ENCODE measurements around the gene DENND6A.
"Not testable (repeated sequence)": the region's sequence is repeated elsewhere in the genome, so short reads cannot be mapped to it uniquely, and the experiment has no call there.

The DENND6A gene

GRCh38 chr3:57627976-57628375 lies 64.9 kb downstream of the DENND6A start:
- Histone ChIP-seq H4K5ac (ENCODE audit: low read length) (no peak overlapping the region), H3K56ac (ENCODE audit: low read length) (no peak overlapping the region), H2AK5ac (ENCODE audit: low read length) (no peak overlapping the region), H3K79me1 (ENCODE audit: low read length) (no peaks in the 10 kb centered on the region), H3K36me3 (ENCODE audit: control insufficient read depth, insufficient read depth, low read length) (peaks cover 2% of the 10 kb centered on the region), H3K4me3 (ENCODE audit: low read length) (no peak overlapping the region), H3K27ac (ENCODE audit: low read depth, low read length) (no peak overlapping the region), H3K9ac (ENCODE audit: low read length) (no peak overlapping the region), H3K18ac (ENCODE audit: low read length) (no peak overlapping the region), H3K23ac (ENCODE audit: low read length) (no peak overlapping the region), H2BK15ac (replicated peaks; ENCODE audit: low read depth) (no peak overlapping the region), H3K79me2 (ENCODE audit: control insufficient read depth, insufficient read depth, low read length) (no peaks in the 10 kb centered on the region), H3K27me3 (ENCODE audit: insufficient read depth, low read length, poor library complexity) (no peaks in the 10 kb centered on the region), H4K8ac (ENCODE audit: low read depth, low read length) (no peak overlapping the region), H2BK5ac (ENCODE audit: low read length) (no peak overlapping the region), H3K4ac (ENCODE audit: low read depth, low read length) (no peak overlapping the region), H3K4me1 (ENCODE audit: control insufficient read depth, low read depth, low read length) (no peaks in the 10 kb centered on the region), H2BK120ac (ENCODE audit: low read depth, low read length) (no peak overlapping the region), H3K4me2 (ENCODE audit: low read length) (no peak overlapping the region)
- WGBS (ENCODE audit: extremely low coverage, insufficient coverage, low lambda C conversion rate): no CpG with 5 or more reads among the region's 6 CpGs
- DNase-seq: no peak

GRCh38 chr3:57624801-57625200 lies 68.1 kb downstream of the DENND6A start:
- Histone ChIP-seq H3K36me3 (ENCODE audit: control insufficient read depth, insufficient read depth, low read length) (peaks cover 2% of the 10 kb centered on the region), H2BK5ac (ENCODE audit: low read length) (no peak overlapping the region), H3K4me3 (ENCODE audit: low read length) (no peak overlapping the region), H3K4ac (ENCODE audit: low read depth, low read length) (no peak overlapping the region), H3K27me3 (ENCODE audit: insufficient read depth, low read length, poor library complexity) (no peaks in the 10 kb centered on the region), H2BK15ac (replicated peaks; ENCODE audit: low read depth) (no peak overlapping the region), H3K4me2 (ENCODE audit: low read length) (no peak overlapping the region), H3K27ac (ENCODE audit: low read depth, low read length) (no peak overlapping the region), H4K5ac (ENCODE audit: low read length) (no peak overlapping the region), H3K9ac (ENCODE audit: low read length) (no peak overlapping the region), H3K23ac (ENCODE audit: low read length) (no peak overlapping the region), H3K4me1 (ENCODE audit: control insufficient read depth, low read depth, low read length) (no peaks in the 10 kb centered on the region), H3K18ac (ENCODE audit: low read length) (no peak overlapping the region), H2BK120ac (ENCODE audit: low read depth, low read length) (no peak overlapping the region), H4K8ac (ENCODE audit: low read depth, low read length) (no peak overlapping the region), H3K79me1 (ENCODE audit: low read length) (no peaks in the 10 kb centered on the region), H3K79me2 (ENCODE audit: control insufficient read depth, insufficient read depth, low read length) (no peaks in the 10 kb centered on the region), H2AK5ac (ENCODE audit: low read length) (no peak overlapping the region), H3K56ac (ENCODE audit: low read length) (no peak overlapping the region)
- WGBS (ENCODE audit: extremely low coverage, insufficient coverage, low lambda C conversion rate): no CpG with 5 or more reads among the region's 3 CpGs
- DNase-seq: no peak

- Histone ChIP-seq H3K27me3 (ENCODE audit: insufficient read depth, low read length, poor library complexity) (no peaks in the 10 kb centered on the region), H2BK15ac (replicated peaks; ENCODE audit: low read depth) (no peak overlapping the region), H3K4me3 (ENCODE audit: low read length) (no peak overlapping the region), H2AK5ac (ENCODE audit: low read length) (no peak overlapping the region), H3K79me2 (ENCODE audit: control insufficient read depth, insufficient read depth, low read length) (no peaks in the 10 kb centered on the region), H3K79me1 (ENCODE audit: low read length) (no peaks in the 10 kb centered on the region), H3K56ac (ENCODE audit: low read length) (no peak overlapping the region), H4K5ac (ENCODE audit: low read length) (no peak overlapping the region), H3K4me1 (ENCODE audit: control insufficient read depth, low read depth, low read length) (no peaks in the 10 kb centered on the region), H3K36me3 (ENCODE audit: control insufficient read depth, insufficient read depth, low read length) (no peaks in the 10 kb centered on the region), H4K8ac (ENCODE audit: low read depth, low read length) (no peak overlapping the region), H3K4me2 (ENCODE audit: low read length) (no peak overlapping the region), H3K27ac (ENCODE audit: low read depth, low read length) (no peak overlapping the region), H2BK5ac (ENCODE audit: low read length) (no peak overlapping the region), H2BK120ac (ENCODE audit: low read depth, low read length) (no peak overlapping the region), H3K18ac (ENCODE audit: low read length) (no peak overlapping the region), H3K23ac (ENCODE audit: low read length) (no peak overlapping the region), H3K4ac (ENCODE audit: low read depth, low read length) (no peak overlapping the region), H3K9ac (ENCODE audit: low read length) (no peak overlapping the region)
- no peak for DNase-seq
Measured at GRCh38 chr3:57622362-57622761, 70.5 kb downstream of the DENND6A start.

- no peaks in the 10 kb centered on the region for H3K79me1 ChIP-seq (ENCODE audit: low read length)
- H3K56ac ChIP-seq (ENCODE audit: low read length): no peak overlapping the region
- H3K4me3 ChIP-seq (ENCODE audit: low read length): no peak overlapping the region
- H4K8ac ChIP-seq (ENCODE audit: low read depth, low read length): no peak overlapping the region
- no peak overlapping the region for H2BK15ac ChIP-seq (replicated peaks; ENCODE audit: low read depth)
- H4K5ac ChIP-seq (ENCODE audit: low read length): no peak overlapping the region
- WGBS (ENCODE audit: extremely low coverage, insufficient coverage, low lambda C conversion rate): no CpG with 5 or more reads among the region's 3 CpGs
- DNase-seq: no peak
- H3K4me1 ChIP-seq (ENCODE audit: control insufficient read depth, low read depth, low read length): no peaks in the 10 kb centered on the region
- H3K27ac ChIP-seq (ENCODE audit: low read depth, low read length): no peak overlapping the region
- H2AK5ac ChIP-seq (ENCODE audit: low read length): no peak overlapping the region
- H3K4ac ChIP-seq (ENCODE audit: low read depth, low read length): no peak overlapping the region
- H3K23ac ChIP-seq (ENCODE audit: low read length): no peak overlapping the region
- no peaks in the 10 kb centered on the region for H3K36me3 ChIP-seq (ENCODE audit: control insufficient read depth, insufficient read depth, low read length)
- no peak overlapping the region for H2BK5ac ChIP-seq (ENCODE audit: low read length)
- H3K9ac ChIP-seq (ENCODE audit: low read length): no peak overlapping the region
- no peak overlapping the region for H2BK120ac ChIP-seq (ENCODE audit: low read depth, low read length)
- no peak overlapping the region for H3K4me2 ChIP-seq (ENCODE audit: low read length)
- no peaks in the 10 kb centered on the region for H3K27me3 ChIP-seq (ENCODE audit: insufficient read depth, low read length, poor library complexity)
- H3K79me2 ChIP-seq (ENCODE audit: control insufficient read depth, insufficient read depth, low read length): no peaks in the 10 kb centered on the region
- no peak overlapping the region for H3K18ac ChIP-seq (ENCODE audit: low read length)
Measured at GRCh38 chr3:57617739-57618138, 75.1 kb downstream of the DENND6A start.

GRCh38 chr3:57616233-57616632 lies 76.6 kb downstream of the DENND6A start:
- no peak overlapping the region for H3K27ac ChIP-seq (ENCODE audit: low read depth, low read length)
- H3K9ac ChIP-seq (ENCODE audit: low read length): no peak overlapping the region
- WGBS (ENCODE audit: extremely low coverage, insufficient coverage, low lambda C conversion rate): 11% methylated on average over 1 of the region's 3 CpGs
- H2BK5ac ChIP-seq (ENCODE audit: low read length): no peak overlapping the region
- no peak overlapping the region for H2BK15ac ChIP-seq (replicated peaks; ENCODE audit: low read depth)
- H3K79me1 ChIP-seq (ENCODE audit: low read length): no peaks in the 10 kb centered on the region
- no peak overlapping the region for H3K56ac ChIP-seq (ENCODE audit: low read length)
- no peak overlapping the region for H4K5ac ChIP-seq (ENCODE audit: low read length)
- no peak overlapping the region for H3K4me2 ChIP-seq (ENCODE audit: low read length)
- H3K4me3 ChIP-seq (ENCODE audit: low read length): no peak overlapping the region
- no peak overlapping the region for H2BK120ac ChIP-seq (ENCODE audit: low read depth, low read length)
- H3K27me3 ChIP-seq (ENCODE audit: insufficient read depth, low read length, poor library complexity): no peaks in the 10 kb centered on the region
- H3K4me1 ChIP-seq (ENCODE audit: control insufficient read depth, low read depth, low read length): no peaks in the 10 kb centered on the region
- no peak for DNase-seq
- no peaks in the 10 kb centered on the region for H3K79me2 ChIP-seq (ENCODE audit: control insufficient read depth, insufficient read depth, low read length)
- H3K36me3 ChIP-seq (ENCODE audit: control insufficient read depth, insufficient read depth, low read length): no peaks in the 10 kb centered on the region
- no peak overlapping the region for H3K4ac ChIP-seq (ENCODE audit: low read depth, low read length)
- H4K8ac ChIP-seq (ENCODE audit: low read depth, low read length): no peak overlapping the region
- no peak overlapping the region for H3K18ac ChIP-seq (ENCODE audit: low read length)
- H2AK5ac ChIP-seq (ENCODE audit: low read length): no peak overlapping the region
- no peak overlapping the region for H3K23ac ChIP-seq (ENCODE audit: low read length)

GRCh38 chr3:57611870-57612269 lies 81.0 kb downstream of the DENND6A start:
- not testable (repeated sequence) for H3K18ac ChIP-seq (ENCODE audit: low read length)

More at GRCh38 chr3:57611870-57612269, 81.0 kb downstream of the DENND6A start:
- not testable (repeated sequence) for H2BK5ac ChIP-seq (ENCODE audit: low read length); H4K8ac ChIP-seq (ENCODE audit: low read depth, low read length); H3K27me3 ChIP-seq (ENCODE audit: insufficient read depth, low read length, poor library complexity); H3K9ac ChIP-seq (ENCODE audit: low read length); DNase-seq; H3K79me1 ChIP-seq (ENCODE audit: low read length); H3K27ac ChIP-seq (ENCODE audit: low read depth, low read length); H2AK5ac ChIP-seq (ENCODE audit: low read length); H3K56ac ChIP-seq (ENCODE audit: low read length); H3K4me1 ChIP-seq (ENCODE audit: control insufficient read depth, low read depth, low read length); H3K36me3 ChIP-seq (ENCODE audit: control insufficient read depth, insufficient read depth, low read length); H3K4ac ChIP-seq (ENCODE audit: low read depth, low read length); H2BK15ac ChIP-seq (replicated peaks; ENCODE audit: low read depth); H3K4me2 ChIP-seq (ENCODE audit: low read length); H3K4me3 ChIP-seq (ENCODE audit: low read length); H3K79me2 ChIP-seq (ENCODE audit: control insufficient read depth, insufficient read depth, low read length); H3K23ac ChIP-seq (ENCODE audit: low read length); H2BK120ac ChIP-seq (ENCODE audit: low read depth, low read length); H4K5ac ChIP-seq (ENCODE audit: low read length)
- no CpG with 5 or more reads among the region's 5 CpGs for WGBS (ENCODE audit: extremely low coverage, insufficient coverage, low lambda C conversion rate)
